Measurements from ENCODE around the gene PIGW. TPM values are rescaled to one million over a fixed set of nuclear protein-coding genes. Genes with fewer than 3 reads are reported as not detected.

PIGW gene
- total and polyA plus RNA-seq, 9 donors, result 4.7 to 9.9 (median 8.8) TPM

DNA sequence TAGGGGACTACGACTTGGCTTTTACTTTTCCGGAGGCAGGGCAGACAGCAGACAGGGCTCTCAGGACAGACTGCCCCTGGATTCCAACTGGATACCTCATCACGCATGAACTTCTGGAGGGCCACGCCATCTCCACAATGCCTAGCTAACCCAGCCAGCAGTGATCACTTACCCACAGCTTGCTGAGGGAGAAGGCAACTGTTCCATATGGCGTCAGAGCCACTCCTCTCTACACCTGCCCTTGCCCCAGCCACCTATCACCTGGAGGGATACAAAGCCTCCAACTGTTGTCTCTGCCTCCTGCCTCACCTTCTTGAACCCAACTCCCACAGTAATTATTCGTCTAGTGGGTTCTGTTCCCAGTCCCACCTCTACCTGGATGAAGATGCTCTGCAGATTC, 8.9 kb upstream of the PIGW start:
- DNase-seq, result no peak
- H3K27ac ChIP-seq (ENCODE audit: low read length), result no peak overlapping the region
- H3K4me1 ChIP-seq (ENCODE audit: control insufficient read depth, insufficient read depth, low read length), result peaks cover 20% of the 10 kb centered on the region
- no peak overlapping the region for H3K4me3 ChIP-seq (ENCODE audit: low read length)
- H3K9me3 ChIP-seq (replicated peaks; ENCODE audit: control insufficient read depth, low read depth, low read length), result no peaks in the 10 kb centered on the region
- 100% methylated on average over 6 of the region's 6 CpGs for WGBS (ENCODE audit: insufficient coverage)
- H3K36me3 ChIP-seq (ENCODE audit: control insufficient read depth, insufficient read depth, low read length), result peaks cover 43% of the 10 kb centered on the region
- H3K27me3 ChIP-seq (ENCODE audit: control insufficient read depth, insufficient read depth, low read length), result no peaks in the 10 kb centered on the region

DNA sequence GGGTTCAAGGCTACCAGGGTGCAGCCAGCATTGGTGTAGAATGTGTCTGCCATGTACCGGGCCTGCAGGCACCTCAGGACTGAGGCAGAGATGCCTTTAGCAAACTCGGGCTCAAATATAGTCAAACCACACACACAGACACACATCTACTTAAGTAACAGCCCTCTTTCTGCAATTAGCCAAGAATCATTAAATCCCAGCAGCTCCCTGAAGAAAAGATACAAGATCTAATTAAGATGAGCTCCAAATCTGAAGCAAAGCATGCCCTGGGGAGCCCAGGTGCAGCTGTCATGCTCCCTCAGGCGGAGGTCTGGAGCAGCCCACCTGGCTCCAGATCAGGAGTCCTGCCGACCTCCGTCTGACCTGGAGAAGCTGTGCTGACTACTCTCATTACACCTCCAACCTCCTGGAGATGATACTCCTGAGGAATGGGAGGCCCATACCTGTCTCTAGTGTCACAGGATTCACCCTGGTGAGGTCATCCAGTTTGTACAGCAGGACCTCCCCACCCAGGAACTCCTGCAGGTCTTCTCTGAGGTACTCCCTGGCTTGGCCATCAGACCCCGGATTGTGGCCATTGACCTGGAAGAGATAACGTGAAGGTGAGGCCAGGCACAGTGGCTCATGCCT, 7.1 kb upstream of the PIGW start:
- Histone ChIP-seq H3K36me3 (ENCODE audit: control insufficient read depth, insufficient read depth, low read length) (peaks cover 56% of the 10 kb centered on the region), H3K27ac (ENCODE audit: low read length) (peak overlapping the region; percentile 62), H3K4me3 (ENCODE audit: low read length) (no peak overlapping the region), H3K27me3 (ENCODE audit: control insufficient read depth, insufficient read depth, low read length) (no peaks in the 10 kb centered on the region), H3K4me1 (ENCODE audit: control insufficient read depth, insufficient read depth, low read length) (peaks cover 20% of the 10 kb centered on the region), H3K9me3 (replicated peaks; ENCODE audit: control insufficient read depth, low read depth, low read length) (no peaks in the 10 kb centered on the region)
- 60% methylated on average over 1 of the region's 7 CpGs for WGBS (ENCODE audit: insufficient coverage)
- no peak for DNase-seq

DNA sequence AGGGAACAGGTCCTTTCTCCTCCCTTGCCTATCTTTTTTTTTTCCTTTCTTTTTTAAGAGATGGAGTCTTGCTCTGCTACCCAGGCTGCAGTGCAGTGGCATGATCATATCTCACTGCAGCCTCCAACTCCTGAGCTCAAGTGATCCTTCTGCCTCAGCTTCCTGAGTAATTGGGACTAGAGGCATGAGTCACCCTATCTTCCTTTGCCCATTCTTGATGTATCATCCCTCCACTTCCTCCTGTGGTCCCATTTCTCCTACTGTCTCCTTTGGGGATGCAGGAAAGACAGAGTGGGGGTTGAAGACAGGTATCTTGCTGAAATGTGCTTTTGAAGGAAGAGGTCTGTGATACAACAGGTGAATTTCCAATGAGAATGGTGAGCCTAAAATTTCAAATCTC, 5.7 kb upstream of the PIGW start:
- Histone ChIP-seq H3K27ac (ENCODE audit: low read length) (peak overlapping the region; percentile 71), H3K4me1 (ENCODE audit: control insufficient read depth, insufficient read depth, low read length) (peaks cover 25% of the 10 kb centered on the region), H3K36me3 (ENCODE audit: control insufficient read depth, insufficient read depth, low read length) (peaks cover 52% of the 10 kb centered on the region), H3K9me3 (replicated peaks; ENCODE audit: control insufficient read depth, low read depth, low read length) (no peaks in the 10 kb centered on the region), H3K4me3 (ENCODE audit: low read length) (no peak overlapping the region), H3K27me3 (ENCODE audit: control insufficient read depth, insufficient read depth, low read length) (no peaks in the 10 kb centered on the region)
- no peak for DNase-seq

DNA sequence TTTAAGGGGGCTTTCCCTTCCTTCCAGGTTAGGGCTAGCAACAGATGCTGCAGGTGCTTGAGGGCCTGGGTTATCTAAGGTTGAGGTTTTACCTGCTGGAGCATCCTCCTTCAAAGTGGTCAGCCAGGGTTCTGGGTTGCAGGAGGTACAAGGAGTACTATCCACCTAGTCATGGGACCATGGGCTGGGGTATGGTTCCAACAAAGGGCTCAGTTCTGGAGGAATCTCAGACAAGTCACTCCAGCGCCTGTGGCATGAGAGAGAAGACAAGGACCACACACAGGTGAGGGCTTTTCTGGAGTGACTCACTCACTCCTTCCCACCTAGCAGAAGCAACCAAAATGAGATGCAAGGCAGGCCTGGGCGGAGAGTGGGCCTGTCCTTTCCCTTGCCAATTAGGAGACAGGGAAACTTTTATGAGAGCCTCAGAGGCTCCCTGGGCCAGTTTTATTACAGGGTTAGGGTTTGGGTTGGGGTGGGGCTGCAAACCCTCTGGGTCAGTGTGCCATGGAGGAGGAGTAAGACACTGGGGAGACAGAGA, 2.3 kb upstream of the PIGW start:
- 100% methylated on average over 1 of the region's 2 CpGs for WGBS (ENCODE audit: insufficient coverage)
- no peaks in the 10 kb centered on the region for H3K27me3 ChIP-seq (ENCODE audit: control insufficient read depth, insufficient read depth, low read length)
- no peak overlapping the region for H3K4me3 ChIP-seq (ENCODE audit: low read length)
- H3K9me3 ChIP-seq (replicated peaks; ENCODE audit: control insufficient read depth, low read depth, low read length), result no peaks in the 10 kb centered on the region
- no peak overlapping the region for H3K27ac ChIP-seq (ENCODE audit: low read length)
- peaks cover 37% of the 10 kb centered on the region for H3K36me3 ChIP-seq (ENCODE audit: control insufficient read depth, insufficient read depth, low read length)
- H3K4me1 ChIP-seq (ENCODE audit: control insufficient read depth, insufficient read depth, low read length), result peaks cover 30% of the 10 kb centered on the region
- no peak for DNase-seq

DNA sequence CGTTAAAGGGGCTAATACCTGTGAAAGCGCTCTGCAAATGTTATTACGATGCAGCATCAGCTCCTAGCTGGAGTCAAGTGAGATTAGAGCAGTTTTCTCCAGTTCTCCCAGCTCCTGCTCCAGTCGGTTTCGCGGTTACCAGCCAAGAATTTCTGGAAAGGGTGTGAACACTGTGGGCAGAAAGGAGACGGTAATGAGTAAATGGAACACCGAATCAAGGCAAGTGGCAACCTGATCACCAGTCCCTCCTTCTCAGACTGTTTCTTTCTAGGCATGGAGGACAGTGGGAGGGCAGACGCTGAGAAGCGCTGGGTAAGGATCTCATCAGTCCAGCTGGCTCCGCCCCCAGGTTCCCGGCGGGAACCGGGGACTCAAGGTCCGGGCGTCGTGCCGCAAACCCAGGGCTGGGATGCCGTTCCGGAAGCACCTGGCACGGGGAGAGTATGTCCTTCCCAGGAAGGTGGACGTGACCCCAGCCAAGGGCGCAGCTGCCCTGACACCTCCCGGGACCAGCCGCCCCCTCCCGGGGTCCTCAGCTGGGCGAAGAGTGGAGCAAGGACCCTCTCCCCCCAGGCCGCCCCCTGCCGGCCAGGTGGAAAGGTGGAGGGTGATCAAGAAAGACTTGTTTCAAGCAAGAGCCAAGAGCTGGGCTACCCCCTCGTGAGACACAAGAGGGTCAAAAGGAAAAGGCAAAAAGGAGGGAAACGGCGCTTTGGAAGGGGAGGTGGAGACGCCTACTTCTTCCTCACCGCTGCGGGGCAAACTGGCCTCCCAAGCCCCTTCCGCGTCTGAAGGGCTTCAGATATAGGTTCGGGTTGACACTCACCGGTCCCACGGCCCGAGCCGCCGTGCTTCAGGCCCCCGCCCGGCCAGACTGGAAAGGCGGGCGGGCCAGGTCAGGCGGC, 600 bp upstream of the PIGW start:
- DNase-seq, result peak; percentile 75
- peaks cover 30% of the 10 kb centered on the region for H3K36me3 ChIP-seq (ENCODE audit: control insufficient read depth, insufficient read depth, low read length)
- no peaks in the 10 kb centered on the region for H3K9me3 ChIP-seq (replicated peaks; ENCODE audit: control insufficient read depth, low read depth, low read length)
- H3K27me3 ChIP-seq (ENCODE audit: control insufficient read depth, insufficient read depth, low read length), result no peaks in the 10 kb centered on the region
- H3K4me3 ChIP-seq (ENCODE audit: low read length), result peak overlapping the region; percentile 83
- H3K4me1 ChIP-seq (ENCODE audit: control insufficient read depth, insufficient read depth, low read length), result peaks cover 16% of the 10 kb centered on the region
- 5% methylated on average over 39 of the region's 48 CpGs for WGBS (ENCODE audit: insufficient coverage)
- peak overlapping the region; percentile 97 for H3K27ac ChIP-seq (ENCODE audit: low read length)

DNA sequence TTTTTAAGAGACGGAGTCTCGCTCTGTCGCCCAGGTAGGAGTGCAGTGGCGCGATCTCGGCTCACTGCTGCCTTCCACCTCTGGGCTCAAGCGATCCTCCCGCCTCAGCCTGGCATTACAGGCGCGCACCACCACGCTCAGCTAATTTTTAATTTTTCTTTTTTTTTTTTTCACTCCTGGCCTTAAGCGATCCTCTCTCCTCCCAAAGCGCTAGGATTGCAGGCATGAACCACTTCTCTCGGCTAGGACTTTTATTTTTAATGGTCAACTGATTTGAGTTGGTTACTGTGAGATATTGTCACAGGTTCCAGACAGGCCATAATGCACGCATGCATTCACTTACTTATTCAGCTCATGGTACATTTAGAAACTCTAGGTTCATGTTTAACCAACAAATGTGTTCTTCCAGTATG, 888 bp downstream of the PIGW start:
- no peaks in the 10 kb centered on the region for H3K27me3 ChIP-seq (ENCODE audit: control insufficient read depth, insufficient read depth, low read length)
- peaks cover 12% of the 10 kb centered on the region for H3K4me1 ChIP-seq (ENCODE audit: control insufficient read depth, insufficient read depth, low read length)
- peak overlapping the region; percentile 97 for H3K27ac ChIP-seq (ENCODE audit: low read length)
- DNase-seq, result no peak
- 2% methylated on average over 7 of the region's 15 CpGs for WGBS (ENCODE audit: insufficient coverage)
- H3K4me3 ChIP-seq (ENCODE audit: low read length), result peak overlapping the region; percentile 83
- H3K9me3 ChIP-seq (replicated peaks; ENCODE audit: control insufficient read depth, low read depth, low read length), result no peaks in the 10 kb centered on the region
- peaks cover 23% of the 10 kb centered on the region for H3K36me3 ChIP-seq (ENCODE audit: control insufficient read depth, insufficient read depth, low read length)

DNA sequence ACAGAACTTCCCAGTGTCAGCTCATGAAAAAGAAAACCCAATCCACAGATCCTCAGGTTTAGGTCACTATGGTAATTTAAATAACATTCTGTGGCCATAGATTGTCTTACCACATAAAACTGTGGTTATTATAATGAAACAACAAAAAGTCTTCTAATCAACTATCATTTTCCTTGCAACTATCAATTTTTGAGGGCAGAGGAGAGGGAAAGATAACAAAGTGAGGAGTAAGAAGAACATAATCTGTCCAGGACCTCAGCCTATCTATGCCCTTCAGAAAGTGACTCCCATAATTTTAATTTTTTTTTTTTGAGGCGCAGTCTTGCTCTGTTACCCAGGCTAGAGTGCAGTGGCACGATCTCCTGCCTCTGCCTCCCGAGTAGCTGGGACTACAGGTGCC, 5.9 kb downstream of the PIGW start:
- H3K27me3 ChIP-seq (ENCODE audit: control insufficient read depth, insufficient read depth, low read length), result no peaks in the 10 kb centered on the region
- H3K9me3 ChIP-seq (replicated peaks; ENCODE audit: control insufficient read depth, low read depth, low read length), result no peaks in the 10 kb centered on the region
- H3K4me1 ChIP-seq (ENCODE audit: control insufficient read depth, insufficient read depth, low read length), result peaks cover 10% of the 10 kb centered on the region
- H3K4me3 ChIP-seq (ENCODE audit: low read length), result no peak overlapping the region
- WGBS (ENCODE audit: insufficient coverage), result 87% methylated on average over 3 of the region's 3 CpGs
- no peak overlapping the region for H3K27ac ChIP-seq (ENCODE audit: low read length)
- no peak for DNase-seq
- peaks cover 6% of the 10 kb centered on the region for H3K36me3 ChIP-seq (ENCODE audit: control insufficient read depth, insufficient read depth, low read length)

DNA sequence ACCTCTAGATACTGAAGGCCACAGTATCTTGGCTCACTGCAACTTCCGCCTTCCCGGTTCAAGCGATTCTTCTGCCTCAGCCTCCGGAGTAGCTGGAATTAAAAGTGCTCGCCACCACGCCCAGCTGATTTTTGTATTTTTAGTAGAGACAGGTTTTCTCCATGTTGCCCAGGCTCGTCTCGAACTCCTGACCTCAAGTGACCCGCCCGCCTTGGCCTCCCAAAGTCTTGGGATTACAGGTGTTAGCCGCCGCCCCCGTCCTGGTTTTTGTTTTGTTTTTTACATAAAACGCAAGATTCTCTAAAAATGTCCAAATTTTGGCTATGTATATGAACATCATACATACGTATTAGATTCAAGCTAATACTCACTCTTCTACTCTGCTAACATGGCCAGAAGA, 8.0 kb downstream of the PIGW start:
- H3K4me3 ChIP-seq (ENCODE audit: low read length), result no peak overlapping the region
- H3K27me3 ChIP-seq (ENCODE audit: control insufficient read depth, insufficient read depth, low read length), result no peaks in the 10 kb centered on the region
- H3K36me3 ChIP-seq (ENCODE audit: control insufficient read depth, insufficient read depth, low read length), result no peaks in the 10 kb centered on the region
- 96% methylated on average over 5 of the region's 15 CpGs for WGBS (ENCODE audit: insufficient coverage)
- H3K9me3 ChIP-seq (replicated peaks; ENCODE audit: control insufficient read depth, low read depth, low read length), result no peaks in the 10 kb centered on the region
- H3K27ac ChIP-seq (ENCODE audit: low read length), result no peak overlapping the region
- H3K4me1 ChIP-seq (ENCODE audit: control insufficient read depth, insufficient read depth, low read length), result peaks cover 9% of the 10 kb centered on the region
- DNase-seq, result no peak

DNA sequence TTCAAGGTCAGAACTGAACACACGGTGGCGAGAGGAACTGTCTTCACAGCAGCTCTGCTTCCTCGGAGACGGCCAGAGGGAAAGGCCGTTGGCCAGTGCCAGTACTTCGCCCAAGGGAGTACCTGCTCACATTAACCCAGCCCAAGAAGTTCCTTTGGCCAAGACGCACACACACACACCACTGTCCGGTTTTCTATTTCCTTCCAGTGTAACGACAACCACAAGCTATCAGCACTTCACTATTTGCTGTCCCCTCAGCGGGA, 9.2 kb downstream of the PIGW start:
- 2% methylated on average over 10 of the region's 10 CpGs for WGBS (ENCODE audit: insufficient coverage)
- Histone ChIP-seq H3K27me3 (ENCODE audit: control insufficient read depth, insufficient read depth, low read length) (no peaks in the 10 kb centered on the region), H3K36me3 (ENCODE audit: control insufficient read depth, insufficient read depth, low read length) (no peaks in the 10 kb centered on the region), H3K9me3 (replicated peaks; ENCODE audit: control insufficient read depth, low read depth, low read length) (no peaks in the 10 kb centered on the region), H3K27ac (ENCODE audit: low read length) (peak overlapping the region; percentile 99), H3K4me1 (ENCODE audit: control insufficient read depth, insufficient read depth, low read length) (peaks cover 11% of the 10 kb centered on the region), H3K4me3 (ENCODE audit: low read length) (peak overlapping the region; percentile 98)
- DNase-seq, result peak; percentile 70

DNA sequence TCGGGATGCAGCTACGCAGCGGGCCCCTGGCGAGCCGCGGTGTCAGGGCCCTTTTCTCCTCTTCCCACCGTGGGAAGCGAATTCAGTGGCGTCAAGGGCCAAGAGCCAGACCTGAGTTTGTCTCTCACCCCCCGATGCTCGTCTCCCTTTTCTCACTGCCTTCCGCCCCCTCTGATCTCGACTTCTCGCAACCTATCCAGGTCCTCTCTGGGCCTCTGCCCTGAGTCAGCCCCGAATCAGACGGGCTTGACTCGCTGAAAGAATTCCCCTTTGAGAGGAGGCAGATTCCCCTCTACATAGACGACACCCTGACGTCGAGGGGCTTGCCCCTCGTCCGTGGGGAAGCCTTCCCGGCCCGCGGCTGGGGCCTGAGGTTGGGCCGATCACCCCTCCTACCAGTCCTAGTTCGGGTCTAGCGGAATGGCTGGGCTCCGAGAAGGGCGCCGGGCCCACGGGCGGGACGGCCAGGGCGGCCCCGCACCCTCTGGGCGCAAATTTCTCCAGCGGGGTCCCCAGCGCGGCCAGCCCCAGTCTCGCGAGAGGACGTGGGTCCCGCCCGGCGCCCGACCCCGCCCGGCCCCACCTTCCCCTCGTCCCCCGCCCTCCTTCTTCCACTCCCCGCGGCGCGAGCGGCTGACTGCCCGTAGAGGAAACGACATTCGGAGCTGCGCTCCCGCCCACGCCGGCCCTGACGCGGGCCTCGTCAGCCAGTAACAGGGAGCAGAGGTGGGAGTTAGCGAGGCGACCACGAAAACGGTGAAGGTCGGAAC, 9.7 kb downstream of the PIGW start, which contains the start of gene GGNBP2:
Gene GGNBP2 (plus strand): TSS at position 613 of the 770 bp plus-strand sequence. CDS start 806 bp downstream, outside the sequence.
- Histone ChIP-seq H3K9me3 (replicated peaks; ENCODE audit: control insufficient read depth, low read depth, low read length) (no peaks in the 10 kb centered on the region), H3K36me3 (ENCODE audit: control insufficient read depth, insufficient read depth, low read length) (no peaks in the 10 kb centered on the region), H3K4me1 (ENCODE audit: control insufficient read depth, insufficient read depth, low read length) (peaks cover 11% of the 10 kb centered on the region), H3K4me3 (ENCODE audit: low read length) (peak within 1 kb of the TSS; percentile 98), H3K27me3 (ENCODE audit: control insufficient read depth, insufficient read depth, low read length) (no peaks in the 10 kb centered on the region), H3K27ac (ENCODE audit: low read length) (peak within 1 kb of the TSS; percentile 99)
- 0% methylated on average over 65 of the region's 71 CpGs for WGBS (ENCODE audit: insufficient coverage)
- peak; percentile 98 for DNase-seq
